BE2C (cell line): ENCODE data around the gene CIBAR2.

Experiments used
- DNase-seq: peaks from one replicate; pipeline ENCODE4 v3.0.0-alpha.2; 2020
- H3K27me3 ChIP-seq: fragments of 250-450 bp; sonication (Bioruptor Pico); 2 replicates; pipeline ENCODE4 v1.5.1; 2020; ENCODE audit warnings: mild to moderate bottlenecking
- H3K36me3 ChIP-seq: fragments of 250-450 bp; sonication (Bioruptor Pico); 2 replicates; pipeline ENCODE4 v1.5.1; 2020; ENCODE audit warnings: mild to moderate bottlenecking
- H3K4me1 ChIP-seq: fragments of 250-450 bp; sonication (Bioruptor Pico); 2 replicates; pipeline ENCODE4 v1.5.1; 2020
- H3K4me3 ChIP-seq: 2 replicates; pipeline ENCODE4 v1.5.1; 2011; ENCODE audit warnings: low read depth, low read length
- H3K9me3 ChIP-seq: fragments of 250-450 bp; sonication (Bioruptor Pico); 2 replicates; pipeline ENCODE4 v1.5.1; 2020
- TF ChIP-seq, protein P1 (sequence below): IDR thresholded peaks from 2 replicates; pipeline ENCODE4 v1.5.1; 2012; ENCODE audit warnings: mild to moderate bottlenecking, low read depth, low read length

CIBAR2 gene

GRCh38 chr16:85061566-85061965 is 50.7 kb downstream of the CIBAR2 start:
- Histone ChIP-seq H3K36me3 (no peaks in the 10 kb centered on the region), H3K9me3 (no peaks in the 10 kb centered on the region), H3K4me1 (no peaks in the 10 kb centered on the region), H3K4me3 (no peak overlapping the region), H3K27me3 (no peaks in the 10 kb centered on the region)
- TF ChIP-seq, protein P1, sequence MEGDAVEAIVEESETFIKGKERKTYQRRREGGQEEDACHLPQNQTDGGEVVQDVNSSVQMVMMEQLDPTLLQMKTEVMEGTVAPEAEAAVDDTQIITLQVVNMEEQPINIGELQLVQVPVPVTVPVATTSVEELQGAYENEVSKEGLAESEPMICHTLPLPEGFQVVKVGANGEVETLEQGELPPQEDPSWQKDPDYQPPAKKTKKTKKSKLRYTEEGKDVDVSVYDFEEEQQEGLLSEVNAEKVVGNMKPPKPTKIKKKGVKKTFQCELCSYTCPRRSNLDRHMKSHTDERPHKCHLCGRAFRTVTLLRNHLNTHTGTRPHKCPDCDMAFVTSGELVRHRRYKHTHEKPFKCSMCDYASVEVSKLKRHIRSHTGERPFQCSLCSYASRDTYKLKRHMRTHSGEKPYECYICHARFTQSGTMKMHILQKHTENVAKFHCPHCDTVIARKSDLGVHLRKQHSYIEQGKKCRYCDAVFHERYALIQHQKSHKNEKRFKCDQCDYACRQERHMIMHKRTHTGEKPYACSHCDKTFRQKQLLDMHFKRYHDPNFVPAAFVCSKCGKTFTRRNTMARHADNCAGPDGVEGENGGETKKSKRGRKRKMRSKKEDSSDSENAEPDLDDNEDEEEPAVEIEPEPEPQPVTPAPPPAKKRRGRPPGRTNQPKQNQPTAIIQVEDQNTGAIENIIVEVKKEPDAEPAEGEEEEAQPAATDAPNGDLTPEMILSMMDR: no peak
- no peak for DNase-seq

DNA sequence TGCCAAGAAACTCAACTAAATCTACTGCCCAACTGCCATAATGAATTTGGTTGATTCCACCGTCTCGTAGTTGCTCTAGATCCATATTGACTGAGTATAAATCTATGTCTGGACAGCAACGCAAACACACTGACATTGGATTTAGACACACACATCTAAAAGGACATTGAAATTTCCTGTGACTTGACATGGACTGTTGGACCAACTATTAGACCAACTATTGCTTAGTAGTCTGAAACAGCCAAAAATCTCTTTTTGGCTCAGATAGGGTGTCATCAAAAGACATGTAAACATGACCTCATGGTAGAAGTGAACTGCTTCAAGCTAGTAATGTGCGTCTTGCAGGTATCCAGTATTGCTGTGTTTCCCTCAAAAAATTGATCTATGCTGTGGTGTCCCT is 53.4 kb downstream of the CIBAR2 start:
- Histone ChIP-seq H3K9me3 (no peaks in the 10 kb centered on the region), H3K27me3 (no peaks in the 10 kb centered on the region), H3K4me3 (no peak overlapping the region), H3K4me1 (peaks cover 6% of the 10 kb centered on the region; the same call in 1 of the 2 replicates), H3K36me3 (no peaks in the 10 kb centered on the region)
- DNase-seq: no peak
- TF ChIP-seq, protein P1: no peak

- H3K9me3 ChIP-seq: no peaks in the 10 kb centered on the region
- no peaks in the 10 kb centered on the region for H3K27me3 ChIP-seq
- TF ChIP-seq, protein P1: no peak
- H3K4me1 ChIP-seq: peaks cover 6% of the 10 kb centered on the region; the same call in 1 of the 2 replicates
- H3K36me3 ChIP-seq: no peaks in the 10 kb centered on the region
- DNase-seq: no peak
- H3K4me3 ChIP-seq: no peak overlapping the region
Observed at GRCh38 chr16:85057948-85058347, 54.3 kb downstream of the CIBAR2 start.

GRCh38 chr16:85057212-85057889 is 54.9 kb downstream of the CIBAR2 start:
- no peak for DNase-seq
- peaks cover 6% of the 10 kb centered on the region; the same call in 1 of the 2 replicates for H3K4me1 ChIP-seq
- H3K9me3 ChIP-seq: no peaks in the 10 kb centered on the region
- no peaks in the 10 kb centered on the region for H3K27me3 ChIP-seq
- no peak overlapping the region for H3K4me3 ChIP-seq
- H3K36me3 ChIP-seq: no peaks in the 10 kb centered on the region
- TF ChIP-seq, protein P1: peak; percentile 45

GRCh38 chr16:85056211-85056748 is 56.0 kb downstream of the CIBAR2 start:
- Histone ChIP-seq H3K27me3 (no peaks in the 10 kb centered on the region), H3K36me3 (no peaks in the 10 kb centered on the region), H3K4me3 (no peak overlapping the region), H3K4me1 (peaks cover 6% of the 10 kb centered on the region), H3K9me3 (no peaks in the 10 kb centered on the region)
- TF ChIP-seq, protein P1: peak; percentile 63
- peak; percentile 36 for DNase-seq

DNA sequence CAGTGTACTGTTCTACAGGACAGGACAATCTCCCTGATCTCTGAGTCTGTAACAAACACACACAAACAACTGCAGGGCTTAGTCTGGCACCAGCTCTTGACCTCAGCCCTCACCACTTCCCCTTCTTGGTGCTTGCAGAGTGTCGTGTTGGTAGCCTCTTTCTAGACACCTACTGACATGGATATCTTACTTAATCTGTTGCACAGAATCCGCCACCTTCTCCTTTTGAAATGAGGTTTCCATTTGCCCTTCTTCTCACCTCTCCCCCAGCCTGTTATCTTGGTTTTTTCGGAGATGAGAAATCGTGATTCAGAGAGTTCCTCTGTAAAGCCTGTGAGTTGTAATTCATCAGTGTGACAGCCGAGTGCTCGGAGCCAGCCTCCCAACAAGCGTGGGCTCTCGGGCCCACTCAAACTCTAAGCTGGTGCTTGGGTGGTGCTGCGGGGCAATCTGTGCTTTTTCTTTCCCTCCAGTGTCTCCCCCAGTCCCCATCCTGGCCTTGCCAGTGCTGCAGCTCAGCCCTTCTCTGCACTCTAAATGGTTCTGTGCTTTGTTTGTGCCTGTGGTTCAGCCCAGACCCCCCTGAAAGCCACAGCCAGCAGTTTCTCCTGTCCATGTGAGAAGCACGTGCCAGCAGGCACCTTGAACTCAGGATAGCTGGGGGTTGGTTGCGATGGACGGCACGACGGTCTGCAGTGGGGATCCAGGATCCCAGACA is 56.6 kb downstream of the CIBAR2 start:
- no peaks in the 10 kb centered on the region for H3K9me3 ChIP-seq
- no peaks in the 10 kb centered on the region for H3K36me3 ChIP-seq
- DNase-seq: no peak
- no peak overlapping the region for H3K4me3 ChIP-seq
- peaks cover 6% of the 10 kb centered on the region for H3K4me1 ChIP-seq
- no peaks in the 10 kb centered on the region for H3K27me3 ChIP-seq
- TF ChIP-seq, protein P1: no peak
